Measurements from ENCODE around the gene MS4A15.

MS4A15 gene

GRCh38 chr11:60780774-60781173 lies 24.1 kb downstream of the MS4A15 start:
- DNase-seq, result no peak

DNA sequence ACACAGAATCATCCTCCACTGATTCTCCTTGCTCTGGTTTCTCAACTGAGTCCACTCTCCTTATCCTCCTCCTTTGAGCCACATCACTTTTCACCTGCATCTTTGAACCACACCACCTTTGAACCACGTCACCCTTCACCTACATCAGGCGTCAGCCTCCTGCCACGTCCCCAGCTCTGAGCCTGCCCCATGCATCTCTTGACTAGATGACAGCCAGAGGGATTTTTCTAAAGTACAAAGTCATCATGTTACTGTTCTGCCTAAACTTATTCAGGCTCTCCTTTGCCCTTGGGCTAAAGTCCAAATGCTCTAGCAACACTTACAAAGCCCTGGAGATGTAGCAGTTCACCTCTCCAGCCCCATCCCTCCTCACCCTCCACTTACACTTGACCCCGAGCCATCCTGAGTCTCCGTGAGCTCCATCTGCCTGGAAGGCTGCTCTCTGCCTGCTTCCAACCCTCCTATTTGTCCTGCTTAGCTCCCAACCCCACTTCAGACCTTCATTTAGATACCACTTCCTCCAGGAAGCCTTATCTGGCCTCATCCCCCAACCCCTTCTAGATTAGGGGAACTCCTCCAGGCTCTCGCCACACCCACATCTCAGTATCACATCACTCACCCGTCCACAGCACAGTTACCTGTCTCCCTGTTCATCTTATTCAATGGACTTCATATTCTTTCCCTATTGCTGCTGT lies 24.8 kb downstream of the MS4A15 start:
- no peak for DNase-seq

- DNase-seq, result no peak
Observed at GRCh38 chr11:60781981-60782316, 25.3 kb downstream of the MS4A15 start.

GRCh38 chr11:60782393-60783140 lies 25.9 kb downstream of the MS4A15 start:
- DNase-seq, result no peak

DNA sequence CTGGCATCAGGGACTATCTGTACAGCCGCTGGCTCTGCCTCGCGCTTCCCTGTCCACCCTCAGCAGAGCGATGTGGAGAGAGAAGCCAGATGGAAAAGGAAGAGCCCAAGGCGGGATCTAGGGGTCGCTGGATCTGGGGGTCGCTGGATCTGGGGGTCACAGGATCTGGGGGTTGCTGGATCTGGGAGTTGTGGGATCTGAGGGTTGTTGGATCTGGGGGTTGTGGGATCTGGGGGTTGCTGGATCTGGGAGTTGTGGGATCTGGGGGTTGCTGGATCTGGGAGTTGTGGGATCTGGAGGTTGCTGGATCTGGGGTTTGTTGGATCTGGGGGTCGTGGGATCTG lies 26.4 kb downstream of the MS4A15 start:
- no peak for DNase-seq

- no peak for DNase-seq
Observed at GRCh38 chr11:60783911-60784310, 27.2 kb downstream of the MS4A15 start.

GRCh38 chr11:60785136-60785535 lies 28.5 kb downstream of the MS4A15 start, which contains the start of gene MS4A10:
TSS of gene MS4A10 (plus strand) at chr11:60785333. CDS start at chr11:60790336, 5,003 bp downstream.
- no peak for DNase-seq

GRCh38 chr11:60785806-60786361 lies 29.2 kb downstream of the MS4A15 start:
- no peak for DNase-seq

- DNase-seq, result no peak
Observed at GRCh38 chr11:60786811-60787567, 30.3 kb downstream of the MS4A15 start.

GRCh38 chr11:60788401-60789125 lies 31.9 kb downstream of the MS4A15 start:
- DNase-seq, result no peak

DNA sequence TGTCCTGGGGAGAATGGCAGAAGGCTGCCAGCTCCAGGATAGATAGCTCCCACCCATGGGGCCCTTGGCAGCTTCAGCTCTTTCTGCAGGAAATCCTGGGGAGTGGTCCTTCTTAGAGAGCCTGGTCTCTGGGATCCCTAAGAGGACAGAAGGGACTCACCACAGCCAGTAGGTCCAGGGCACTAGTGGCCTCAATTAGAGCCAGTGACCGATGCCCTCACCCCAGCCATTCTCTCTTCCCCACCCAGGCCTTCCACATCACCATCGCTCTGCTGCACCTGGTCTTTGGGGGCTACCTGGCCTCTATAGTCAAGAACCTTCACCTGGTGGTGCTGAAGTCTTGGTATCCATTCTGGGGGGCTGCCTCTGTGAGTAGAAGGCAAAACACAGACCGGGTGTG lies 34.1 kb downstream of the MS4A15 start:
- no peak for DNase-seq

- DNase-seq, result no peak
Observed at GRCh38 chr11:60791153-60791933, 34.7 kb downstream of the MS4A15 start.

DNA sequence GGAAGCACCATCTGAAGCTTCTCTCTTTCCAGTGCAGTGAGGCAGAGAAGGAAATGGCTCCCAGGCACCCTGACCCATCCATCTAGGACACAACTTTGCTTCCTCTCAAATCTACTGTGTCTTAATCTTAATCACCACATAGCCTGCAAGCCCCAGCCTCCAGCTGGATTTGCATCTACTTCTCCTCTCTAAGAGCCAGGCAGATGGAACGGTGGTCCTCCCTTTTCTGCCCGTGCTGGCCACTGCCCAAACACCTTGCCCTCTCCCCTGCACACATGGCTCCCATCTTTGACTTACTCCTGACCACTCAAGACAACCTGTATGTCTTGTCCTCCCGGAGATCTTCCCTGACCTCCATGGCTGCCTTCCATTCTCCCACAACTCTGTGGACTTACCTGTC lies 35.9 kb downstream of the MS4A15 start:
- DNase-seq, result no peak

DNA sequence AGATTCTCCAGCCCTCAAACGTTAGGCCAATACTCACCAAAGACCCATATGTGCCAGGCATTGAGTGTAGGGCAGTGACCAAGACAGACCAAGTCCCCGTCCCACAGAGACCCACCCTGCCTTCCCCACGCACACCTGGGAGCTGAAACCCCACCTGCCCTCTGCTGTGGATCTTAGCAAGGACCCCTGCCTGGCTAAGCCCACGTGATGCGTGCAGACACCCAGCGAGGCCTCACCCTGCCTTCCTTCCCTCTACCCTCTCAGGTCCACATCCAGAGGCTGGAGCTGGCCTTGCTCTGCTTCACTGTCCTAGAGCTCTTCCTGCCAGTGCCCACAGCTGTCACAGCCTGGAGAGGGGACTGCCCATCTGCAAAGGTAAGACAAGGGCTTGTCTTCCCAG lies 38.6 kb downstream of the MS4A15 start:
- no peak for DNase-seq

- DNase-seq, result no peak
Observed at GRCh38 chr11:60797846-60798630, 41.4 kb downstream of the MS4A15 start.

DNA sequence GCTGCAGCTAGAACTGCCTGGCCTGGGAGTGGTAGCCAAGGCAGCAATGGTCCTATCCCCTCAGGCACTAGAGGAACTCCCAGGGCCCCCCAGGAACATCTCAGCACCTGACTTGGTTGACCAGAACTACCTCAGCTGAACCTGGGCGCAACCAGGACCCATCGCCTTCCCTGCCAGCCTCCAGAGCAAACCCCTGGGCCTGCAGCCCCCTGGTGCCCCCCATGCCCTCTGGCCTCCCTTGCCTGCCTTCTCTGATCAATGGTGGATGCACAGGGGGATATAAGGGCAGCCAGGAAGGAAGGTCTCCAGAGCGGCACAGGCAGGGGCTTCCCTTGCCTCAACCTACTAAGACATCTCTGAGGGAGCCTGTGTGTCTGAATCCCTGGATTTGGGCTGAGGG lies 42.0 kb downstream of the MS4A15 start:
- DNase-seq, result no peak

GRCh38 chr11:60801194-60801593 lies 44.5 kb downstream of the MS4A15 start:
- DNase-seq, result no peak

- no peak for DNase-seq
Observed at GRCh38 chr11:60803273-60803936, 46.7 kb downstream of the MS4A15 start.

DNA sequence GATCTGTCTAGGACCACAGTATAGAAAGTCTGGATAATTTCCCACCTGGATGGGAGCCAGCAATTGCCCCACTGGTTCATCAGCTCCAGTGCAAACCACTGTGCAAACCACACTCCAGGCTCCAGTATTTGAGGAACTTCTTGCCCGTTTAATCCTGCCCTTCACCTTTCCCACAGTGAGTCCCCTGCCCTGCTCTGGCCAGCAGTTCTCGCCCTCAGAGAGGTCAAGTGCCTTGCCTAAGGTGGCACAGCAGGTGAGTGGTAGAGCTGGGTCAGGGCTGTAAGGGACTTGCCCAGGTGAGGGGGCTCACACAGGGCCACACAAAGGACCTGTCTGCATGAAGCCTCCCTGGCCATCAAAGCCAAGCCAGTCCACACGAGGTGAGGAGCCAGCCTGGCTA lies 52.6 kb downstream of the MS4A15 start:
- no peak for DNase-seq

GRCh38 chr11:60809691-60810090 lies 53.0 kb downstream of the MS4A15 start:
- no peak for DNase-seq

DNA sequence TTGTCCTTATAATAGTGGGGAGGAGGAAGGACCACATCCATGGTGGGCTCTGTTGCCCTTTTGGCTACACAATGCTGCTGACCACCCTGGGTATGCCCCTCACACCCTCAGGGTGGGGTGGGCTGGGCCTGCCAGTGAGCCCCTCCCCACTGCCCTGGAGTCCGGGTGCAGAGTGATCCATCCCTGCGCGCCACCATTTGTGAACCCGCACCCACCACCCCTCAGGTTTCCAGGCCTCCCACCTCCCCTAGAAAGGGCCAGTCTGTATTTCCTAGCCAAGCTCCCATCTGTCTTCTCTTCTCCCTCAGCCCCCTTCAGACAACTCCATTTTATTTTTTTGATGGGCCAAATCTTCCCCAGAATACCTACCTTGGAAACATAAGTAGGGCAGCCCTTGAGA lies 53.5 kb downstream of the MS4A15 start:
- DNase-seq, result no peak

Measured in NCI-H2029 treated with DMSO at 0.1 percent for 48 hours (cell line).